ENCODE results near the gene PCED1B.

The PCED1B gene

GRCh38 chr12:47238669-47239114, 159.3 kb downstream of the PCED1B start:
- DNase-seq, result no peak

GRCh38 chr12:47242426-47242825, 163.0 kb downstream of the PCED1B start:
- DNase-seq, result no peak

GRCh38 chr12:47244835-47245234, 165.4 kb downstream of the PCED1B start:
- no peak for DNase-seq

DNA sequence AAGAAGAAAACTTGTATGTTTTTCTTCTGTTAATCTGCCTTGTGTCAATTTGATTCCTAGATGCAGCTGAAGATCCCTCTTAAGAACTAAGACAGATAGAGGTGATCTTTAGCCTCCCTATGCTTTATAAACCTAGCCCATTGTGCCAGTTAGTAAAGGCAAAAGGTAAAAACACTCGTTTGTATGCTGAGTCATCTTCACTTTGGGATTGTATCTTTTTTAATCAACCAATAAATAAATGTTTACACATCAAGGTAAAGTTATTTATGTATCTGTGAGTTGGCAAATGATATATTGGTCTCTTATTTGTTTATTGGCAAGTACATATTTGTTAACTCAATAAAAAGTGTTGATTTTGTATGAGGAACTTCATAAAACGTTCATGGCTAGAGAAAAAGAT, 166.2 kb downstream of the PCED1B start:
- DNase-seq, result no peak

GRCh38 chr12:47247418-47247817, 168.0 kb downstream of the PCED1B start:
- DNase-seq, result no peak

DNA sequence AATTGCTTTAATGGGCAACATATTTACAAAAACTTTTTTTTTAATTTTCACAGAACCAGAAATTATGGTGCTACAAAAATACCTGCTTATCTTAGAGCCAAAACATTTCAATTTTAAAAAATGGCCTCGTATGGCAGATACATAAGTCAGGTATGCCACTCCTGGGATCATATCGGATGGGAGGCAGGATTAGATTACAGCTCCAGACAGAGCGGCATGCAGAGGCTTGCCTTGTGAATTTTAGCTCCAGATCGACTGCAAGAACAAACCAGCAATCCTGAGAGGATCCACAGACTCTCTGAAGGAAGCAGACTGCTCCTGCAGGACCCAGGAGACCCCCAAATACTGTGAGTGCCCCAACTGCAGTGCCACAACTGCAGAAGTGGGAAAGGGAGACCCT, 169.7 kb downstream of the PCED1B start:
- no peak for DNase-seq

- no peak for DNase-seq
Observed at GRCh38 chr12:47249719-47250357, 170.4 kb downstream of the PCED1B start.

GRCh38 chr12:47251919-47252318, 172.5 kb downstream of the PCED1B start:
- DNase-seq, result no peak

DNA sequence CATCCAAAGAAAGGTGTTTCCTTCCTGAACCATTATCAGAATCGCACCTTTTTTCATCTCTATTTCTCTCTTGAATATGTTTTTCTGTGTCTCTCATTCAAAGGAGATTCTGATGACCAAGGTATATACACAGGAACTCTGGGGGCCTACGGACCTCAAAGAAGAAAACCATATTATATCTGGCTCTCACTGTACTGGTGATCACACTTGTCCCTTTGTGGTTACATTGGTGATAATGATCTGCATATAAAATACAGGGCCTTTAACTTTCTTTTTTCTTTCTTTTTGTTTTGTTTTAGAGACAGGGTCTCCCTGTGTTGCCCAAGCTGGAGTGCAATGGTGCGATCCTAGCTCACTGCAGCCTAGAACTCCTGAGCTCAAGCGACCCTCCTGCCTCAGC, 185.5 kb downstream of the PCED1B start:
- DNase-seq, result no peak

- no peak for DNase-seq
Observed at GRCh38 chr12:47265391-47265790, 186.0 kb downstream of the PCED1B start.

DNA sequence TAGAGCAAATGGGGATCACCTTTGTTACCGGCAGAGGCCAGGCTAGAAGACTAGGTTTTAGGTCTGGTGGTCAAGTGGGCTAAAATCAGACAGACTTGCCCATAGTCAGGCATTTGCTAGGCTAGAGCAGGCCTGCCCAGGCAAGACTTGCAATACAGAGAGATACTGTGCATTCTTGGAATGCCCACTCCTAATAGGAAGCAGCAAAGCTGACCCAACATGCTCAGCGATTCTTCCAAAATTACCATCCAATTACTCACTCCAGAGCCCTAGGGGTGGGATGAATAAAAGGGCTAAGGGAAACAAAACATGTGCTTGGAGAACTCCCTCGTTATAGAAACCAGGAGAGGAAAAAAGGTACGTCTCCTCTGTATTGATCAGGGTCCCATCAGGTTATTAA, 188.2 kb downstream of the PCED1B start:
- peak; percentile 79 for DNase-seq

DNA sequence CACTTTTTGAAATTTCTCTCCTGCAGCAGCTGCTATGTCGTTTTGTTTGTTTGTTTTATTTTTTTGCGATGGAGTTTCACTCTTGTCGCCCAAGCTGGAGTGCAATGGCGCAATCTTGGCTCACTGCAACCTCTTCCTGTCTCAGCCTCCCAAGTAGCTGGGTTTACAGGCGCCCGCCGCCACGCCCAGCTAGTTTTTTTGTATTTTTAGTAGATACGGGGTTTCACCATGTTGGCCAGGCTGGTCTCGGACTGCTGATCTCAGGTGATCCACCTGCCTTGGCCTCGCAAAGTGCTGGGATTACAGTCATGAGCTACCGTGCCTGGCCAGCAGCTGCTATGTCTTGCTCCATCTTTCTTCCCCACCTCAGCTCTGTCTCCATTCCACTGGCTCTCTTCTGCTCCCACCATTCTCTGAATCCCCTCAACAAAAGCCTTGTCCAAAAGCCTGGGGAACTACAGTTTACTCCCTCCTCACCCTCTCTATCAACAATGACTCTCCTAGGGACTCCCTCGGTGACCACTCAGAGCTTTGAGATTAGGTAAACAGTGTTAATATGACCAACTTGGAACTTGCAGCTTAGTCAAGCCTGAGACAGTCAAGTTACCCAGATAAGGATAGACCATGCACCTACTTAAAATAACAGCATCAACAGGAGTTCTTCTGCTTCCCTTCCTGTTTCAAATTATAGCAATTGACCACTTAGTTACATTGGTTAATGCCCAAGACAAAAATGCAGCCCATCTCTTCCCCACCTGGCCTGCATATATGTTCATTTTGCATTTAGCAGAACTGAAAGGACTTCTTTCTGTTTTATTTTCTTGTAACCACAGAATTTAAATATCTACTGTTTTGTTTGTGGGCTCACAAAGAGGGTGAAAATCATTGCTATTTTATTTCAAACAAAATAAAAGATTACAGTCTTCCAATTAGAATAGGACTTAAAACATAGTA, 189.4 kb downstream of the PCED1B start:
- peak; percentile 63 for DNase-seq

- DNase-seq, result no peak
Observed at GRCh38 chr12:47269916-47270315, 190.5 kb downstream of the PCED1B start.

DNA sequence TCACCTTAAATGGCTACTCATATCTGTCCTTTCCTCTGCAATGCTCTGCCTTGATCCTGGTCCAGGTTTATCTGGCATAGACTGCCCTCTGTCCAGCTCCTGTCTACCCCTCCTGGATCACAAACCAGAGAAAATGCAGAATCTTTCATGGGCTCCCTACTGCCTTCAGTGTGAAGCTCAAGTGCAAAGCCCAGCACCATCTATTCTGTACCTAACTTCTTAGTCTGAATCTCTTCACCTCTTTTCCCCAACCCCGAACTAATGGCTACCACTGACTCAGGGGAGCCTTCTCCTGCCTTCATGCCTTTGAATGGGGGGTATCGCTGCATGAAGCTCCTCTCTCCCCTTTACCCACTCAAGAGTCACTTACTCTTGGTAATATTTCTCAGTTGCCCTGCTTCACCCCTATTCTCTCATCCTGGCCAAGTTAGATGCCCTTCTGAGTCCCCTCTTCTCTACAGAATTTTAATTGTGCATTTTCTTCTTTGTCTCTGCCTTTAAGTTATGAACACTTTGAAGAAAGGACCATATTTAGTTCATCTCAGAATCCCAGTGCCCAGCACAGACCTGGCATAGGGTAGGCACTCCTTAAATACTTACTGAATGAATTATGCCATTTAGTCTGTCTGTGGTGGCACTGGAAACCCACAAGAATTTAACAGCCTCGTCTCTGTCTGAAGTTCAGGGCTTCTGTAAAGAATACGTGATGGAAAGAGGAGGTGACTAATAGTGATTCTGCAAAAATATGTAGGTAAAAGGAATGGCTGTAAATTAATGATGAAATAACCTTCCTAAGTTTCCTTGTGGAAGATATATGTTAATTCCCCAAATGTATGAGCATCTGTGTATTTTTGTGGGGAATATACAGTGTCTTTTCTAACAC, 191.6 kb downstream of the PCED1B start:
- peak; percentile 98 for DNase-seq

GRCh38 chr12:47271800-47272239, 192.4 kb downstream of the PCED1B start:
- DNase-seq, result peak; percentile 31

DNA sequence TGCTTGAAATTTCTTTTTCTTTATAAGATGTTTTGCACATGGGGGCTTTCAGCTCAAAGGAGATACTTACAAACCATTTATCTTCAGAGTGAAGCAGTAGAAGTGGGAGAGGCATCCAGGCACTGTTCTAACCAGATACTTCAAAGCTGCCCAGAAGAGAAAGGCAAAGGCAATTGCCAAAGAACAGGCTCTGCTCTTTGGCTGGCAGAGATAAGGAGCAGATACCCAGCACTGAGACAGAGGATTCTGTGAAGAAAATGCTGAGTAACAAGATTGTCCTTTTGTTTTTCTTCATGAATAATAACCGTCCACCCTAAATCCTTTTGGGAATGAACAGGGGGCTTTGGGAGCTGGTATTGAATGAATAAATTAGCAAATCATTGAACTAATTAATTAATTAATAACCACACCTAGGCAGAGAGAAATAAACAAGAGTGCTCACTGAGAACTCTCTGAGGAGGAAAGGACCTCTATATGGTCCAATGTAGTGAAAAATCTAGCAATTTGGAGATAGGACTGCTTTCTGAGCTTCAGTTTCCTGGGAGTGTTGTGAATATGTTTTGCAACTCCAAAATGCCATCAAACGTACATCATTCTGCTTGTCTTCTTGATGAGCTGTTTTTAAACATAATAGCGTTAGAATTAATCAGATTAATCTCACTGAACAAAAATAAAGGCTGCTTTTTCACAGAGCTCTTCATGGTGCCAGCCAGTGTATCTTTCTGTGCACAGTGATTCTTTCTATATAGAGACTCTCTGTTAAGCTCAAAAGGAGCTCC, 193.2 kb downstream of the PCED1B start:
- DNase-seq, result peak; percentile 63

- no peak for DNase-seq
Observed at GRCh38 chr12:47273191-47273626, 193.8 kb downstream of the PCED1B start.

DNA sequence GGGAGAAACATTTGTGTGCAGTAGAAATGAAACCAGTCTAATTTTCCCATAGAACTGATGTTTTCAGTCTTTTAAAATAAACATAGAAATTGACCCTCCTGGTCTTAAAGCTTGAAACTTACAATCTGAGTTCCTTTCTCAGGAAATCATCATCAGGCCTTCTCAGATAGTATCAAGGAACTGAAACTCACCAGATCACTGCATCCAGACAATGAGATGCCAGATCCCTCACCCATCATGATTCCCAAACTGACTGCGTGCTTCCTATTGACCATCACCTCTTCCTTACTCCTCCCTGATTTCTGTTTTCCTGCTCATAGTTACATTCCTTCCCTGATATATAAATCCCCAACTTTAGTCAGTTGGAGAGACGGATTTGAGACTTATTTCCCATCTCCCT, 195.3 kb downstream of the PCED1B start:
- DNase-seq, result no peak

- no peak for DNase-seq
Observed at GRCh38 chr12:47276253-47276620, 196.8 kb downstream of the PCED1B start.

GRCh38 chr12:47276621-47277309, 197.3 kb downstream of the PCED1B start:
- DNase-seq, result peak; percentile 70

DNA sequence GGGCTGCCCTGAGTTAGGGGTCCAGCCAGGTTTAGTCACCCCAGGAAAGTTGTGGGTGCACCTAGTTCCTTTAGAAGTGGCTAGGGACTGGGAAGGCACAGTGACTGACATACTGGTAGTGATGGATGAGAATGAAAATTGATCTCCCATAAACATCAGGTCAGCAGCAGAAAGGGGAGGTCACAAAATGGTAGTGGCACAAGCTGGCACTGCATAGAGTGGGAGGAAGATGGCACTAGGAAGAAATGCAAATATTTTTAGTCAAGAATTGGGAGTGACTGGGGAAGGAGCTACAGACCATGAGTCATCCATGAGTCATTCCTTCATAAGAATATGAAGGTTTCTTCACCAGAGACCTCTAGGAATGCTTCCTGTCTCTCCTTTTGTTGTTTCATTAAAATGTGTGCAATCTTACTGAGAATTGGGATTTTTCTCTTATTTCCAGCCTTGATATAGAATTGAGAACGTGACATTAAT, 198.6 kb downstream of the PCED1B start:
- DNase-seq, result peak; percentile 98

Data from fibroblast of skin of back (primary cell).